ENCODE results near the gene FGGY. TPM values are rescaled to one million over a fixed set of nuclear protein-coding genes. Genes with fewer than 3 reads are reported as not detected.

FGGY gene
- total RNA-seq, 1 donor from 2014 or later: 31.2 TPM

GRCh38 chr1:59278780-59279354, 18.0 kb upstream of the FGGY start:
- TF ChIP-seq CTCF (IDR thresholded peaks at IDR 0.05; ENCODE audit: borderline replicate concordance): no peak
- H3K36me3 ChIP-seq: no peaks in the 10 kb centered on the region
- no peak overlapping the region for H3K27ac ChIP-seq (replicated peaks)
- H3K27me3 ChIP-seq (ENCODE audit: low read depth): no peaks in the 10 kb centered on the region
- no peaks in the 10 kb centered on the region for H3K9me3 ChIP-seq (replicated peaks)
- H3K4me1 ChIP-seq: peaks cover 11% of the 10 kb centered on the region
- intact Hi-C loops (cut with micrococcal nuclease): no loop called here
- DNase-seq: no peak
- H3K4me3 ChIP-seq: no peak overlapping the region

DNA sequence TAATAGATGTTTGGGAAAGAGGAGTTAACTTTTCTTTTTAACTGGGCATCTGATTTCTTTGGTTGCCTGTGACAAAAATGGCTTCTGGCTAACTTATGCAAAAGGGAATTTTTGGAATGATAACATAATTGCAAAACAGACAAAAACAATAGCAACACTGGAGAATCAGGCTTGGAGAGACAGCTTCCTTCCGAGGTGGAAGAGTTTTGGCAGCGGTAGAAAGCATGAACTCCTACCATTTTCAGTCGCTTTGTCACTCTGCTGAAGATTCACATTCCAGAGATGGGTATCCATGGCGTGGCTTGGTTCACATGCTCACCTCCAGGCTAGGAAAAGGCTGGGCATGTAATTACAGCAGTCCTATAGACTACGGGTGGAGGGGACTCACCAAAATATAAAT, 17.2 kb upstream of the FGGY start:
- Histone ChIP-seq H3K4me3 (no peak overlapping the region), H3K36me3 (no peaks in the 10 kb centered on the region), H3K27me3 (ENCODE audit: low read depth) (no peaks in the 10 kb centered on the region), H3K27ac (replicated peaks) (no peak overlapping the region), H3K9me3 (replicated peaks) (no peaks in the 10 kb centered on the region), H3K4me1 (peaks cover 8% of the 10 kb centered on the region)
- no peak for DNase-seq
- no peak for TF ChIP-seq CTCF (IDR thresholded peaks at IDR 0.05; ENCODE audit: borderline replicate concordance)
- intact Hi-C loops (cut with micrococcal nuclease): loop anchor here (10.0 kb wide), 1 partner anchor 85 kb away; no protein-coding TSS in a partner anchor

- intact Hi-C loops (cut with micrococcal nuclease): loop anchor here (10.0 kb wide), 1 partner anchor 88 kb away; no protein-coding TSS in a partner anchor
- H3K36me3 ChIP-seq: no peaks in the 10 kb centered on the region
- TF ChIP-seq CTCF (IDR thresholded peaks at IDR 0.05; ENCODE audit: borderline replicate concordance): no peak
- H3K27ac ChIP-seq (replicated peaks): no peak overlapping the region
- no peak overlapping the region for H3K4me3 ChIP-seq
- H3K9me3 ChIP-seq (replicated peaks): no peaks in the 10 kb centered on the region
- H3K27me3 ChIP-seq (ENCODE audit: low read depth): no peaks in the 10 kb centered on the region
- no peaks in the 10 kb centered on the region for H3K4me1 ChIP-seq
- no peak for DNase-seq
These were observed 13.9 kb upstream of the FGGY start for GRCh38 chr1:59282951-59283350.

GRCh38 chr1:59285691-59286090, 11.2 kb upstream of the FGGY start:
- TF ChIP-seq CTCF (IDR thresholded peaks at IDR 0.05; ENCODE audit: borderline replicate concordance): no peak
- Histone ChIP-seq H3K4me3 (no peak overlapping the region), H3K27me3 (ENCODE audit: low read depth) (no peaks in the 10 kb centered on the region), H3K36me3 (no peaks in the 10 kb centered on the region), H3K9me3 (replicated peaks) (no peaks in the 10 kb centered on the region), H3K4me1 (peaks cover 9% of the 10 kb centered on the region), H3K27ac (replicated peaks) (no peak overlapping the region)
- no peak for DNase-seq
- intact Hi-C loops (cut with micrococcal nuclease): loop anchor here (10.0 kb wide), 1 partner anchor 91 kb away; no protein-coding TSS in a partner anchor

DNA sequence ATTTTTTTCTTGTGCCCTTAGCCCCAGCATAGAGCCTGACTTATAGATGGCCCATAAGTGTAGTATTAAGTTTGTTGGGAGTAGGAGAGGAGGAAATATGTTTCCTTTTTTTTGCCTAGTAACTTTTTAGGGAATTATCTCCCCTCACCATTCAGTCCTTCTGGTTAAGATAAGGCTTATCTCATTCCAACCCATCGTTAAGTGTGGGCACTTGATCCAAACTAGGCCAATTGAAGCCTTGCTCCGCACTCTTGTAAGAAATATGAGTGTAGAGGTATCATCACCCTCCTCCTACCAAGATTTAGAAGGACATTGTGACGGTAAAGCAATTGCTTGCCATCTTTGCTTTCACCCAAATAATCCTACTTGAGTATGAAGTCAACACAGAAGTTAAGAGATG, 8.8 kb upstream of the FGGY start:
- Histone ChIP-seq H3K9me3 (replicated peaks) (no peaks in the 10 kb centered on the region), H3K4me3 (no peak overlapping the region), H3K27ac (replicated peaks) (no peak overlapping the region), H3K27me3 (ENCODE audit: low read depth) (no peaks in the 10 kb centered on the region), H3K4me1 (peaks cover 21% of the 10 kb centered on the region), H3K36me3 (no peaks in the 10 kb centered on the region)
- no peak for TF ChIP-seq CTCF (IDR thresholded peaks at IDR 0.05; ENCODE audit: borderline replicate concordance)
- intact Hi-C loops (cut with micrococcal nuclease): loop anchor here (10.0 kb wide), 1 partner anchor 93 kb away; no protein-coding TSS in a partner anchor
- DNase-seq: no peak

Measured in left ventricle myocardium inferior (tissue), 1 donor.